K562 (cell line): ENCODE results near the gene MBL2. TPM values are rescaled to one million over a fixed set of nuclear protein-coding genes. Genes with fewer than 3 reads are reported as not detected.

ENCODE experiments used
- ATAC-seq: fragments of 200-7000 bp; cut with Tn5 transposase; 3 replicates; pipeline ENCODE4 v1.9.1; 2020; ENCODE audit warnings: moderate library complexity
- BruUV-seq: library from RNA; stranded (reverse); fragments of 400-500 nt; replicated peaks from 2 replicates; lab custom pipeline; 2021; lab: Mats Ljungman, UMichigan
- CTCF ChIA-PET: fragments of 300-600 bp; formaldehyde crosslinking; extraction: SDS; loops from one replicate; lab custom pipeline; 2021; ENCODE audit warnings: low intra/inter-chr PET ratio; lab: Yijun Ruan, JAX
- POLR2A ChIA-PET: fragments of 300-600, 350-650 bp; sonication (Branson Sonifier 250); formaldehyde crosslinking; extraction: SDS; loops from one replicate; lab custom pipeline; 2021; ENCODE audit warnings: antibody characterized with exemption, inconsistent platforms; lab: Yijun Ruan, JAX
- DNase-seq, 4 experiments: peaks; one replicate each; pipeline versions ENCODE4 v3.0.0 to v3.0.0-alpha.2; 2011 to 2018; ENCODE audit warnings: low spot score in 3 of 4, mixed read lengths in 3 of 4; ENCODE audit errors: extremely low read depth in 1 of 4
- FAIRE-seq: peaks from 2 replicates; lab custom pipeline; 2011; peaks lifted over from hg19 to GRCh38; lab: Jason Lieb, UNC
- H2AFZ ChIP-seq: 2 replicates; pipeline ENCODE4 v1.6.0; 2011; ENCODE audit warnings: low read depth, low read length, control low read depth, inconsistent platforms
- H3K27ac ChIP-seq: fragments of 200-600 bp; 3 replicates; pipeline ENCODE4 v1.8.0; 2011; ENCODE audit warnings: low read depth, mild to moderate bottlenecking, control low read depth, inconsistent platforms, low read length, moderate library complexity, mixed read lengths; ENCODE audit errors: extremely low read depth
- H3K27me3 ChIP-seq, 2 experiments: fragments of 300-600 bp in 1 of 2; 2 replicates in 1 of 2; 3 replicates in 1 of 2; pipeline versions ENCODE4 v1.6.0 to v1.8.0; 2011; ENCODE audit warnings: inconsistent platforms in 2 of 2, low read length in 2 of 2, mild to moderate bottlenecking in 1 of 2, mixed read lengths in 1 of 2, moderate library complexity in 1 of 2; ENCODE audit not compliant: control insufficient read depth in 2 of 2, insufficient read depth in 2 of 2
- H3K36me3 ChIP-seq: fragments of 300-600 bp; 3 replicates; pipeline ENCODE4 v1.8.0; 2011; ENCODE audit warnings: mild to moderate bottlenecking, low read length, inconsistent platforms; ENCODE audit not compliant: control insufficient read depth, insufficient read depth
- H3K4me1 ChIP-seq, 2 experiments: fragments of 200-600 bp in 1 of 2; replicated peaks in 1 of 2; 2 replicates in 1 of 2; 3 replicates in 1 of 2; pipeline versions ENCODE4 v1.5.1 to v1.8.0; 2011; ENCODE audit warnings: inconsistent platforms in 2 of 2, low read length in 2 of 2, mild to moderate bottlenecking in 1 of 2, mixed read lengths in 1 of 2, moderate library complexity in 1 of 2; ENCODE audit not compliant: control insufficient read depth in 2 of 2, insufficient read depth in 2 of 2
- H3K4me2 ChIP-seq: 2 replicates; pipeline ENCODE4 v1.6.1; 2011; ENCODE audit warnings: low read length, control low read depth, inconsistent platforms, mixed read lengths; ENCODE audit not compliant: insufficient read depth
- H3K4me3 ChIP-seq: fragments of 200-600 bp; sonication (generic), shearing (Covaris generic); 2 replicates; pipeline ENCODE4 v1.5.1; 2016; ENCODE audit warnings: control low read depth, inconsistent platforms
- H3K79me2 ChIP-seq: fragments of 200-600 bp; 3 replicates; pipeline ENCODE4 v1.8.0; 2011; ENCODE audit warnings: low read length, inconsistent platforms; ENCODE audit not compliant: control insufficient read depth, insufficient read depth
- H3K9ac ChIP-seq, 2 experiments: 2 replicates each; pipeline versions ENCODE4 v1.6.0 to v1.6.1; 2011; ENCODE audit warnings: low read depth in 2 of 2, low read length in 2 of 2, control low read depth in 1 of 2, inconsistent platforms in 1 of 2, mild to moderate bottlenecking in 1 of 2, mixed read lengths in 1 of 2; ENCODE audit not compliant: insufficient read depth in 1 of 2
- H3K9me1 ChIP-seq: one replicate; pipeline ENCODE4 v1.6.0; 2011; ENCODE audit warnings: inconsistent platforms, mild to moderate bottlenecking, low read length, moderate library complexity; ENCODE audit not compliant: control insufficient read depth, insufficient read depth
- H3K9me3 ChIP-seq: replicated peaks from 2 replicates; pipeline ENCODE4 v1.5.1; 2011; ENCODE audit warnings: low read depth, low read length, inconsistent platforms; ENCODE audit not compliant: control insufficient read depth, insufficient read depth
- H4K20me1 ChIP-seq: replicated peaks from 2 replicates; pipeline ENCODE4 v1.6.1; 2011; ENCODE audit warnings: low read length, inconsistent platforms, mixed read lengths; ENCODE audit not compliant: control insufficient read depth, insufficient read depth
- ATF4 ChIP-seq: fragments of 450-650 bp; formaldehyde crosslinking; IDR thresholded peaks from 2 replicates; pipeline ENCODE4 v1.4.0; 2022; ENCODE audit warnings: mild to moderate bottlenecking, moderate library complexity
- BCLAF1 ChIP-seq, 2 experiments: fragments of 450-650 bp in 1 of 2; IDR thresholded peaks; 2 replicates each; pipeline ENCODE4 v1.6.1; 2011 to 2017; ENCODE audit warnings: low read depth in 2 of 2, antibody characterized with exemption in 1 of 2, borderline replicate concordance in 1 of 2, low read length in 1 of 2, mild to moderate bottlenecking in 1 of 2, mixed read lengths in 1 of 2; ENCODE audit not compliant: control insufficient read depth in 1 of 2
- CBFA2T3 ChIP-seq: fragments of 450-650 bp; IDR thresholded peaks from 2 replicates; pipeline ENCODE4 v1.6.1; 2017
- EWSR1 ChIP-seq: fragments of 450-650 bp; IDR thresholded peaks from 2 replicates; pipeline ENCODE4 v1.6.1; 2018; ENCODE audit warnings: borderline replicate concordance, mild to moderate bottlenecking, low read depth, moderate library complexity; ENCODE audit not compliant: partially characterized antibody
- FOXJ3 ChIP-seq: sonication (generic); formaldehyde crosslinking; IDR thresholded peaks from 2 replicates; pipeline ENCODE4 v1.4.0; 2020; ENCODE audit warnings: mild to moderate bottlenecking, missing genetic modification reagents
- HNRNPLL ChIP-seq: fragments of 200-400 bp; formaldehyde crosslinking; IDR thresholded peaks from 2 replicates; pipeline ENCODE4 v1.6.1; 2017; ENCODE audit warnings: low read length, low read depth, mild to moderate bottlenecking; ENCODE audit not compliant: poor library complexity, severe bottlenecking
- ILF3 ChIP-seq: fragments of 450-650 bp; IDR thresholded peaks from 2 replicates; pipeline ENCODE4 v1.6.1; 2018; ENCODE audit warnings: antibody characterized with exemption, mild to moderate bottlenecking, moderate library complexity, borderline replicate concordance
- MCM7 ChIP-seq, 2 experiments: fragments of 450-650 bp; IDR thresholded peaks; 2 replicates each; pipeline ENCODE4 v1.6.1; 2016 to 2018
- PURB ChIP-seq: sonication (generic); formaldehyde crosslinking; IDR thresholded peaks from 2 replicates; pipeline ENCODE4 v1.9.0; 2021; ENCODE audit warnings: low read depth, mild to moderate bottlenecking, missing genetic modification reagents
- RBM17 ChIP-seq: fragments of 200-400 bp; formaldehyde crosslinking; IDR thresholded peaks from 2 replicates; pipeline ENCODE4 v1.6.1; 2017; ENCODE audit warnings: low read depth, mild to moderate bottlenecking, low read length, borderline replicate concordance
- SAFB ChIP-seq: fragments of 200-400 bp; formaldehyde crosslinking; IDR thresholded peaks from 2 replicates; pipeline ENCODE4 v1.6.1; 2017; ENCODE audit warnings: low read depth, low read length, borderline replicate concordance
- SMC3 ChIP-seq: conservative IDR thresholded peaks from 2 replicates; pipeline ENCODE4 v1.6.1; 2011; ENCODE audit warnings: low read depth, low read length, improper control_type of control experiment; ENCODE audit not compliant: insufficient read depth
- TCF7 ChIP-seq: sonication (generic); IDR thresholded peaks from 2 replicates; pipeline ENCODE4 v1.6.1; 2016; ENCODE audit warnings: antibody characterized with exemption, borderline replicate concordance
- ZNF124 ChIP-seq: sonication (generic); formaldehyde crosslinking; IDR thresholded peaks from 2 replicates; pipeline ENCODE4 v1.8.1; 2022; ENCODE audit warnings: missing genetic modification reagents
- ZNF561 ChIP-seq: fragments of 450-650 bp; formaldehyde crosslinking; conservative IDR thresholded peaks from 2 replicates; pipeline ENCODE4 v1.4.0; 2020; ENCODE audit warnings: mild to moderate bottlenecking, moderate library complexity
- WGBS: fragments of 100-300 bp; shearing (Covaris generic); methylation state at CpG from one replicate; pipeline ENCODE4 v1.1.6; 2016; ENCODE audit warnings: low coverage, mixed read lengths; ENCODE audit not compliant: insufficient coverage; ENCODE audit errors: missing lambda C conversion rate; 5-methylcytosine and 5-hydroxymethylcytosine counted together
- in situ Hi-C: fragments of 300-500 bp; cut with MboI; formaldehyde crosslinking; loops from 4 replicates; pipeline ENCODE4 v1.15.0; 2018; ENCODE audit warnings: inconsistent platforms, mixed read lengths
- intact Hi-C: fragments of 100-400 bp; cut with micrococcal nuclease; formaldehyde crosslinking; loops from 2 replicates; pipeline ENCODE4 v1.14.2; 2022
- polyA plus RNA-seq, 8 experiments: library from polyadenylated mRNA; depleted of rRNA in 4 of 8; stranded (reverse) in 5 of 8; unstranded in 3 of 8; fragments of >200 nt; fragmentation: Nextera tagmentation in 2 of 8; fragmentation: Illumina TruSeq in 1 of 8; extraction: Ambion mirVana in 2 of 8; extraction: Trizol in 1 of 8; gene quantifications; 2 replicates each; pipeline versions ENCODE4 v1.2.1 to v1.2.3, GENCODE V29; 2011 to 2014; ENCODE audit warnings: inconsistent platforms in 1 of 8, missing spikeins in 1 of 8
- total RNA-seq, 7 experiments: library from RNA; depleted of rRNA in 6 of 7; stranded (reverse); fragments of >200 nt in 6 of 7; fragmentation: Illumina TruSeq in 2 of 7; extraction: Trizol in 2 of 7; gene quantifications; 2 replicates each; pipeline versions ENCODE4 v1.2.1 to v1.2.3, GENCODE V29; 2011 to 2021; ENCODE audit warnings: low replicate concordance in 1 of 7
- TF ChIP-seq, protein P1 (sequence below): fragments of 250-450 bp; sonication (Bioruptor Pico); IDR thresholded peaks from 2 replicates; pipeline ENCODE4 v1.8.0; 2022; ENCODE audit warnings: inconsistent platforms

MBL2 gene
- total and polyA plus RNA-seq, 9 of the 15 experiments (the other 6 are each of a cell fraction or from before 2014, with no cell fraction given) = not detected

DNA sequence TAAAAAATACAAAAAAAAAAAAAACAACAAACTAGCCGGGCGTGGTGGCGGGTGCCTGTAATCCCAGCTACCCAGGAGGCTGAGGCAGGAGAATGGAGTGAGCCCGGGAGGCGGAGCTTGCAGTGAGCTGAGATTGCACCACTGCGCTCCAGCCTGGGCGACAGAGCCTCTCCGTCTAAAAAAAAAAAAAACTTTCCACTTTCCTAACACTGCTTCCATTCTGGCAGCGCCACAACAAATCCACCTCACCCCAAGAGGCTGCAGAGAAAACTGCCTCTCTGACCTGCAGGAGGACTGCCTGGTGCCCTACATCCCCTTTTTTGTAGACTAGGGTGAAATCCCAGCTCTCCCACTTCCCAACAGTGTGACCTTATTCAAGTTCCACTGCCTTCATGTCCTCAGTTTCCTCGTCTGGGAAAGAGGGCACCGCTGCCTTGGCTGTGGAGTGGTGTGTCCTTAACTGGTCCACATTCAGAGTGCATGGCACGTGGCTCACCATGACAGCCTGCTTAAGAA, 2.6 kb upstream of the MBL2 start (continued):
- TF ChIP-seq ILF3 = no peak
- TF ChIP-seq HNRNPLL = no peak
- TF ChIP-seq MCM7 (IDR thresholded peaks at IDR 0.05) = no peak
- no peak for TF ChIP-seq ZNF561 (CRISPR knock-in tag)
- no peak for TF ChIP-seq SAFB

DNA sequence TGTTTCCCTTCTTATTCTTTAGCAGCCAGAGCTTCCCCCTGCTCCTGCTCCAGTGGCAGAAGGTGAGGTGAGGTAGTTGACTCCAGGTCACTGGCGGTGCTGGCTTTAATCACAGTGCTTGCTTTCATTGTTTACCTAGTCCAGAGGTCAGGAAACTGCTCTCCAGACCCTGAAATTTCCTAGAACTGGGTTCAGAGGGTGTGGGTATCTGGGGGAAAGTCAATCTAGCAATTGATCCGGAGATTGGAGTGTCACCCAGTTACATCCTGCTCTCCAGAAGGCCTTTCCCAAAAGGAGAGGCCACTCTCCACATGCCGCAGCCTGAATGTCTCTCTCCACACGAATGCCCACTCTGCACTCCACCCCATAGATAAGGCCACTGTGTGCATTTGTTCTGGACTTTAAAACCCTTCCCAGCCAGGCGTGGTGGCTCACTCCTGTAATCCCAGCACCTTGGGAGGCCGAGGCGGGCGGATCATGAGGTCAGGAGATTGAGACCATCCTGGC, 2.1 kb upstream of the MBL2 start:
- Histone ChIP-seq H3K4me1 (no peaks in the 10 kb centered on the region), H3K36me3 (no peaks in the 10 kb centered on the region), H3K79me2 (no peaks in the 10 kb centered on the region), H3K27ac (no peak overlapping the region), H3K9me3 (no peaks in the 10 kb centered on the region), H3K4me2 (no peak overlapping the region), H3K9ac (no peak overlapping the region), H3K4me3 (no peak overlapping the region), H3K27me3 (no peaks in the 10 kb centered on the region), H2AFZ (no peak overlapping the region), H3K9me1 (no peaks in the 10 kb centered on the region), H4K20me1 (no peaks in the 10 kb centered on the region)
- ATAC-seq = no peak
- no TSS peak for BruUV-seq
- ChIA-PET POLR2A (no interaction called here), CTCF (no interaction called here)
- no peak for FAIRE-seq
- in situ Hi-C loops (no loop called here), intact Hi-C loops (no loop called here)
- WGBS = 0% methylated on average over 8 of the region's 8 CpGs
- DNase-seq = no peak
- TF ChIP-seq ATF4 (CRISPR knock-in tag) (no peak), RBM17 (no peak), TCF7 (no peak), ZNF124 (CRISPR knock-in tag) (no peak), SMC3 (no peak), FOXJ3 (CRISPR knock-in tag) (no peak), BCLAF1 (IDR thresholded peaks at IDR 0.05; ENCODE audit: borderline replicate concordance in 1 of 2, control insufficient read depth in 1 of 2, low read depth in 2 of 2, low read length in 1 of 2) (no peak), EWSR1 (no peak), CBFA2T3 (no peak), PURB (no peak)
- TF ChIP-seq, protein P1, sequence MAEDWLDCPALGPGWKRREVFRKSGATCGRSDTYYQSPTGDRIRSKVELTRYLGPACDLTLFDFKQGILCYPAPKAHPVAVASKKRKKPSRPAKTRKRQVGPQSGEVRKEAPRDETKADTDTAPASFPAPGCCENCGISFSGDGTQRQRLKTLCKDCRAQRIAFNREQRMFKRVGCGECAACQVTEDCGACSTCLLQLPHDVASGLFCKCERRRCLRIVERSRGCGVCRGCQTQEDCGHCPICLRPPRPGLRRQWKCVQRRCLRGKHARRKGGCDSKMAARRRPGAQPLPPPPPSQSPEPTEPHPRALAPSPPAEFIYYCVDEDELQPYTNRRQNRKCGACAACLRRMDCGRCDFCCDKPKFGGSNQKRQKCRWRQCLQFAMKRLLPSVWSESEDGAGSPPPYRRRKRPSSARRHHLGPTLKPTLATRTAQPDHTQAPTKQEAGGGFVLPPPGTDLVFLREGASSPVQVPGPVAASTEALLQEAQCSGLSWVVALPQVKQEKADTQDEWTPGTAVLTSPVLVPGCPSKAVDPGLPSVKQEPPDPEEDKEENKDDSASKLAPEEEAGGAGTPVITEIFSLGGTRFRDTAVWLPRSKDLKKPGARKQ (CRISPR knock-in tag) = no peak
